WTC11 (cell line): ENCODE results near the gene THY1. TPM values are rescaled to one million over a fixed set of nuclear protein-coding genes. Genes with fewer than 3 reads are reported as not detected.

Source experiments
- ATAC-seq: fragments of 200-7000 bp; cut with Tn5 transposase; 2 replicates; pipeline ENCODE4 v1.10.0; 2021; ENCODE audit warnings: mild to moderate bottlenecking, moderate library complexity
- CTCF ChIA-PET: fragments of 300-600 bp; sonication (Branson Sonifier 250); formaldehyde crosslinking; loops from one replicate; lab custom pipeline; 2021; ENCODE audit warnings: antibody characterized with exemption; lab: Charles Lee
- POLR2A ChIA-PET: fragments of 350-600 bp; sonication (Branson Sonifier 250); formaldehyde crosslinking; loops from one replicate; lab custom pipeline; 2021; ENCODE audit warnings: antibody characterized with exemption; lab: Charles Lee
- DNase-seq: peaks from one replicate; pipeline ENCODE4 v3.0.0; 2021; ENCODE audit warnings: low spot score
- H3K27ac Mint-ChIP-seq: 2 replicates; pipeline ENCODE4 v1.8.0; 2021; ENCODE audit warnings: mixed read lengths
- H3K27me3 Mint-ChIP-seq: 2 replicates; pipeline ENCODE4 v1.8.0; 2021; ENCODE audit warnings: low read depth, mild to moderate bottlenecking, moderate library complexity, mixed read lengths
- H3K36me3 Mint-ChIP-seq: 2 replicates; pipeline ENCODE4 v1.8.0; 2021; ENCODE audit warnings: mixed read lengths
- H3K4me1 Mint-ChIP-seq: 2 replicates; pipeline ENCODE4 v1.8.0; 2022; ENCODE audit warnings: mixed read lengths
- H3K4me3 Mint-ChIP-seq: 2 replicates; pipeline ENCODE4 v1.8.0; 2021; ENCODE audit warnings: mild to moderate bottlenecking, moderate library complexity, mixed read lengths
- H3K9me3 Mint-ChIP-seq: 2 replicates; pipeline ENCODE4 v1.8.0; 2021; ENCODE audit warnings: mixed read lengths
- ATF1 ChIP-seq: sonication (generic); formaldehyde crosslinking; IDR thresholded peaks from 2 replicates; pipeline ENCODE4 v1.8.1; 2023; ENCODE audit warnings: mild to moderate bottlenecking, moderate library complexity, missing genetic modification reagents
- CREB1 ChIP-seq: sonication (generic); formaldehyde crosslinking; IDR thresholded peaks from 2 replicates; pipeline ENCODE4 v1.8.0; 2023; ENCODE audit warnings: mild to moderate bottlenecking, missing genetic modification reagents
- ELF4 ChIP-seq: sonication (generic); formaldehyde crosslinking; IDR thresholded peaks from 2 replicates; pipeline ENCODE4 v1.8.1; 2022; ENCODE audit warnings: low read depth, mild to moderate bottlenecking, moderate library complexity, missing genetic modification reagents
- GRHL2 ChIP-seq: fragments of 250-450 bp; sonication (Bioruptor Pico); IDR thresholded peaks from 2 replicates; pipeline ENCODE4 v1.8.0; 2022; ENCODE audit warnings: mild to moderate bottlenecking, moderate library complexity; ENCODE audit not compliant: insufficient replicate concordance, severe bottlenecking
- NFATC4 ChIP-seq: fragments of 250-450 bp; sonication (Bioruptor Pico); IDR thresholded peaks from 2 replicates; pipeline ENCODE4 v1.9.0; 2021; ENCODE audit warnings: mild to moderate bottlenecking
- NFYB ChIP-seq: sonication (generic); formaldehyde crosslinking; conservative IDR thresholded peaks from 2 replicates; pipeline ENCODE4 v1.8.0; 2022; ENCODE audit warnings: low read depth, missing genetic modification reagents
- SMAD4 ChIP-seq: sonication (generic); formaldehyde crosslinking; IDR thresholded peaks from 2 replicates; pipeline ENCODE4 v1.8.0; 2022; ENCODE audit warnings: mild to moderate bottlenecking, missing genetic modification reagents
- TEAD1 ChIP-seq: sonication (generic); formaldehyde crosslinking; IDR thresholded peaks from 2 replicates; pipeline ENCODE4 v1.8.0; 2022; ENCODE audit warnings: mild to moderate bottlenecking, missing genetic modification reagents
- ZNF121 ChIP-seq: sonication (generic); formaldehyde crosslinking; IDR thresholded peaks from 2 replicates; pipeline ENCODE4 v1.8.0; 2023; ENCODE audit warnings: missing genetic modification reagents
- ZNF219 ChIP-seq: sonication (generic); formaldehyde crosslinking; IDR thresholded peaks from 2 replicates; pipeline ENCODE4 v1.8.0; 2023; ENCODE audit warnings: missing genetic modification reagents, mild to moderate bottlenecking, borderline replicate concordance
- ZNF232 ChIP-seq: sonication (generic); formaldehyde crosslinking; IDR thresholded peaks from 2 replicates; pipeline ENCODE4 v1.8.0; 2022; ENCODE audit warnings: mild to moderate bottlenecking, missing genetic modification reagents
- ZNF423 ChIP-seq: fragments of 250-450 bp; sonication (Bioruptor Pico); IDR thresholded peaks from 2 replicates; pipeline ENCODE4 v2.1.2; 2022; ENCODE audit warnings: mild to moderate bottlenecking, moderate library complexity
- ZNF671 ChIP-seq: fragments of 250-450 bp; sonication (Bioruptor Pico); IDR thresholded peaks from 2 replicates; pipeline ENCODE4 v1.8.0; 2021; ENCODE audit warnings: mild to moderate bottlenecking
- total RNA-seq: library from RNA; stranded (reverse); gene quantifications from 3 replicates; pipeline ENCODE4 v1.2.3, GENCODE V29; 2021
- TF ChIP-seq, protein P1 (sequence below): sonication (generic); formaldehyde crosslinking; IDR thresholded peaks from 2 replicates; pipeline ENCODE4 v1.8.1; 2023; ENCODE audit warnings: mild to moderate bottlenecking, missing genetic modification reagents, moderate library complexity
- TF ChIP-seq, protein P2 (sequence below): sonication (generic); formaldehyde crosslinking; IDR thresholded peaks from 2 replicates; pipeline ENCODE4 v1.8.0; 2023; ENCODE audit warnings: missing genetic modification reagents, mild to moderate bottlenecking, borderline replicate concordance
- TF ChIP-seq, protein P3 (sequence below): sonication (generic); formaldehyde crosslinking; IDR thresholded peaks from 2 replicates; pipeline ENCODE4 v1.8.0; 2022; ENCODE audit warnings: missing genetic modification reagents
- TF ChIP-seq, protein P4 (sequence below): fragments of 200-600 bp; IDR thresholded peaks from 2 replicates; pipeline ENCODE4 v1.8.0; 2022; ENCODE audit warnings: antibody characterized with exemption
- TF ChIP-seq, protein P5 (sequence below): sonication (generic); formaldehyde crosslinking; IDR thresholded peaks from 2 replicates; pipeline ENCODE4 v1.8.0; 2022; ENCODE audit warnings: mild to moderate bottlenecking, missing genetic modification reagents
- TF ChIP-seq, protein P6 (sequence below): sonication (generic); formaldehyde crosslinking; IDR thresholded peaks from 2 replicates; pipeline ENCODE4 v1.8.1; 2023; ENCODE audit warnings: mild to moderate bottlenecking, missing genetic modification reagents, borderline replicate concordance
- TF ChIP-seq, protein P7 (sequence below): fragments of 250-450 bp; sonication (Bioruptor Pico); IDR thresholded peaks from 2 replicates; pipeline ENCODE4 v1.9.0; 2021; ENCODE audit warnings: moderate library complexity, mild to moderate bottlenecking, inconsistent platforms, borderline replicate concordance

The THY1 gene
- total RNA-seq, 1 experiment from 2014 or later = 325 TPM

DNA sequence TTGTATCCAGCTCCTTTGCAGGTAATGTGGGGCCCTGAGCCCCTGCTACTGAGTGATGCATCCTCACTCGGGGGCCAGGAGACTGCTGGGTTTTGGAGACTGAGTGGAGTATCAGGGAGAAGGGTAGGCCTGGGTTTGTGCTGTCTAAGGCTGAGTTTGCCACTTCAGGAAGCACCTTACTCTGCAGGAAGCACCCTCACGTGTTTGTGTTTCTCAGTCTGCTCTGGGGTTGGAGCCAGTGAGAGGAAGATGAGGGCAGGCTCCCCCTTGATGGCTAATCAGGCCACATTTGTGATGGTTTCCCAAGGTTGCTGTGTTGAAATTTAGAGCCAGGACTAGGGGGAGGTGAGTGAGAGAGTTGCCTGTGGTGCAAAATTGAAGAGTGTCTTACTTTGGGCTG lies 13.7 kb upstream of the THY1 start:
- POLR2A ChIA-PET = no interaction called here
- Mint-ChIP-seq H3K4me3 (no peak overlapping the region), H3K9me3 (peaks cover 9% of the 10 kb centered on the region), H3K4me1 (peaks cover 52% of the 10 kb centered on the region), H3K27me3 (peaks cover 10% of the 10 kb centered on the region), H3K27ac (no peak overlapping the region), H3K36me3 (peaks cover 9% of the 10 kb centered on the region)
- DNase-seq (no peak), ATAC-seq (no peak)
- TF ChIP-seq, protein P1, sequence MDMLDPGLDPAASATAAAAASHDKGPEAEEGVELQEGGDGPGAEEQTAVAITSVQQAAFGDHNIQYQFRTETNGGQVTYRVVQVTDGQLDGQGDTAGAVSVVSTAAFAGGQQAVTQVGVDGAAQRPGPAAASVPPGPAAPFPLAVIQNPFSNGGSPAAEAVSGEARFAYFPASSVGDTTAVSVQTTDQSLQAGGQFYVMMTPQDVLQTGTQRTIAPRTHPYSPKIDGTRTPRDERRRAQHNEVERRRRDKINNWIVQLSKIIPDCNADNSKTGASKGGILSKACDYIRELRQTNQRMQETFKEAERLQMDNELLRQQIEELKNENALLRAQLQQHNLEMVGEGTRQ (CRISPR knock-in tag) = no peak
- TF ChIP-seq ELF4 (no peak), TEAD1 (no peak), ZNF219 (no peak), NFYB (CRISPR knock-in tag) (no peak), ZNF121 (CRISPR knock-in tag) (no peak), GRHL2 (CRISPR knock-in tag) (no peak), ATF1 (CRISPR knock-in tag) (no peak)
- TF ChIP-seq, protein P2, sequence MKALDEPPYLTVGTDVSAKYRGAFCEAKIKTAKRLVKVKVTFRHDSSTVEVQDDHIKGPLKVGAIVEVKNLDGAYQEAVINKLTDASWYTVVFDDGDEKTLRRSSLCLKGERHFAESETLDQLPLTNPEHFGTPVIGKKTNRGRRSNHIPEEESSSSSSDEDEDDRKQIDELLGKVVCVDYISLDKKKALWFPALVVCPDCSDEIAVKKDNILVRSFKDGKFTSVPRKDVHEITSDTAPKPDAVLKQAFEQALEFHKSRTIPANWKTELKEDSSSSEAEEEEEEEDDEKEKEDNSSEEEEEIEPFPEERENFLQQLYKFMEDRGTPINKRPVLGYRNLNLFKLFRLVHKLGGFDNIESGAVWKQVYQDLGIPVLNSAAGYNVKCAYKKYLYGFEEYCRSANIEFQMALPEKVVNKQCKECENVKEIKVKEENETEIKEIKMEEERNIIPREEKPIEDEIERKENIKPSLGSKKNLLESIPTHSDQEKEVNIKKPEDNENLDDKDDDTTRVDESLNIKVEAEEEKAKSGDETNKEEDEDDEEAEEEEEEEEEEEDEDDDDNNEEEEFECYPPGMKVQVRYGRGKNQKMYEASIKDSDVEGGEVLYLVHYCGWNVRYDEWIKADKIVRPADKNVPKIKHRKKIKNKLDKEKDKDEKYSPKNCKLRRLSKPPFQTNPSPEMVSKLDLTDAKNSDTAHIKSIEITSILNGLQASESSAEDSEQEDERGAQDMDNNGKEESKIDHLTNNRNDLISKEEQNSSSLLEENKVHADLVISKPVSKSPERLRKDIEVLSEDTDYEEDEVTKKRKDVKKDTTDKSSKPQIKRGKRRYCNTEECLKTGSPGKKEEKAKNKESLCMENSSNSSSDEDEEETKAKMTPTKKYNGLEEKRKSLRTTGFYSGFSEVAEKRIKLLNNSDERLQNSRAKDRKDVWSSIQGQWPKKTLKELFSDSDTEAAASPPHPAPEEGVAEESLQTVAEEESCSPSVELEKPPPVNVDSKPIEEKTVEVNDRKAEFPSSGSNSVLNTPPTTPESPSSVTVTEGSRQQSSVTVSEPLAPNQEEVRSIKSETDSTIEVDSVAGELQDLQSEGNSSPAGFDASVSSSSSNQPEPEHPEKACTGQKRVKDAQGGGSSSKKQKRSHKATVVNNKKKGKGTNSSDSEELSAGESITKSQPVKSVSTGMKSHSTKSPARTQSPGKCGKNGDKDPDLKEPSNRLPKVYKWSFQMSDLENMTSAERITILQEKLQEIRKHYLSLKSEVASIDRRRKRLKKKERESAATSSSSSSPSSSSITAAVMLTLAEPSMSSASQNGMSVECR (CRISPR knock-in tag) = no peak
- TF ChIP-seq, protein P3, sequence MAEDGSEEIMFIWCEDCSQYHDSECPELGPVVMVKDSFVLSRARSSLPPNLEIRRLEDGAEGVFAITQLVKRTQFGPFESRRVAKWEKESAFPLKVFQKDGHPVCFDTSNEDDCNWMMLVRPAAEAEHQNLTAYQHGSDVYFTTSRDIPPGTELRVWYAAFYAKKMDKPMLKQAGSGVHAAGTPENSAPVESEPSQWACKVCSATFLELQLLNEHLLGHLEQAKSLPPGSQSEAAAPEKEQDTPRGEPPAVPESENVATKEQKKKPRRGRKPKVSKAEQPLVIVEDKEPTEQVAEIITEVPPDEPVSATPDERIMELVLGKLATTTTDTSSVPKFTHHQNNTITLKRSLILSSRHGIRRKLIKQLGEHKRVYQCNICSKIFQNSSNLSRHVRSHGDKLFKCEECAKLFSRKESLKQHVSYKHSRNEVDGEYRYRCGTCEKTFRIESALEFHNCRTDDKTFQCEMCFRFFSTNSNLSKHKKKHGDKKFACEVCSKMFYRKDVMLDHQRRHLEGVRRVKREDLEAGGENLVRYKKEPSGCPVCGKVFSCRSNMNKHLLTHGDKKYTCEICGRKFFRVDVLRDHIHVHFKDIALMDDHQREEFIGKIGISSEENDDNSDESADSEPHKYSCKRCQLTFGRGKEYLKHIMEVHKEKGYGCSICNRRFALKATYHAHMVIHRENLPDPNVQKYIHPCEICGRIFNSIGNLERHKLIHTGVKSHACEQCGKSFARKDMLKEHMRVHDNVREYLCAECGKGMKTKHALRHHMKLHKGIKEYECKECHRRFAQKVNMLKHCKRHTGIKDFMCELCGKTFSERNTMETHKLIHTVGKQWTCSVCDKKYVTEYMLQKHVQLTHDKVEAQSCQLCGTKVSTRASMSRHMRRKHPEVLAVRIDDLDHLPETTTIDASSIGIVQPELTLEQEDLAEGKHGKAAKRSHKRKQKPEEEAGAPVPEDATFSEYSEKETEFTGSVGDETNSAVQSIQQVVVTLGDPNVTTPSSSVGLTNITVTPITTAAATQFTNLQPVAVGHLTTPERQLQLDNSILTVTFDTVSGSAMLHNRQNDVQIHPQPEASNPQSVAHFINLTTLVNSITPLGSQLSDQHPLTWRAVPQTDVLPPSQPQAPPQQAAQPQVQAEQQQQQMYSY (CRISPR knock-in tag) = no peak
- TF ChIP-seq, protein P4, sequence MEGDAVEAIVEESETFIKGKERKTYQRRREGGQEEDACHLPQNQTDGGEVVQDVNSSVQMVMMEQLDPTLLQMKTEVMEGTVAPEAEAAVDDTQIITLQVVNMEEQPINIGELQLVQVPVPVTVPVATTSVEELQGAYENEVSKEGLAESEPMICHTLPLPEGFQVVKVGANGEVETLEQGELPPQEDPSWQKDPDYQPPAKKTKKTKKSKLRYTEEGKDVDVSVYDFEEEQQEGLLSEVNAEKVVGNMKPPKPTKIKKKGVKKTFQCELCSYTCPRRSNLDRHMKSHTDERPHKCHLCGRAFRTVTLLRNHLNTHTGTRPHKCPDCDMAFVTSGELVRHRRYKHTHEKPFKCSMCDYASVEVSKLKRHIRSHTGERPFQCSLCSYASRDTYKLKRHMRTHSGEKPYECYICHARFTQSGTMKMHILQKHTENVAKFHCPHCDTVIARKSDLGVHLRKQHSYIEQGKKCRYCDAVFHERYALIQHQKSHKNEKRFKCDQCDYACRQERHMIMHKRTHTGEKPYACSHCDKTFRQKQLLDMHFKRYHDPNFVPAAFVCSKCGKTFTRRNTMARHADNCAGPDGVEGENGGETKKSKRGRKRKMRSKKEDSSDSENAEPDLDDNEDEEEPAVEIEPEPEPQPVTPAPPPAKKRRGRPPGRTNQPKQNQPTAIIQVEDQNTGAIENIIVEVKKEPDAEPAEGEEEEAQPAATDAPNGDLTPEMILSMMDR = no peak
- TF ChIP-seq, protein P5, sequence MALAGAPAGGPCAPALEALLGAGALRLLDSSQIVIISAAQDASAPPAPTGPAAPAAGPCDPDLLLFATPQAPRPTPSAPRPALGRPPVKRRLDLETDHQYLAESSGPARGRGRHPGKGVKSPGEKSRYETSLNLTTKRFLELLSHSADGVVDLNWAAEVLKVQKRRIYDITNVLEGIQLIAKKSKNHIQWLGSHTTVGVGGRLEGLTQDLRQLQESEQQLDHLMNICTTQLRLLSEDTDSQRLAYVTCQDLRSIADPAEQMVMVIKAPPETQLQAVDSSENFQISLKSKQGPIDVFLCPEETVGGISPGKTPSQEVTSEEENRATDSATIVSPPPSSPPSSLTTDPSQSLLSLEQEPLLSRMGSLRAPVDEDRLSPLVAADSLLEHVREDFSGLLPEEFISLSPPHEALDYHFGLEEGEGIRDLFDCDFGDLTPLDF (CRISPR knock-in tag) = no peak
- CTCF ChIA-PET = no interaction called here

DNA sequence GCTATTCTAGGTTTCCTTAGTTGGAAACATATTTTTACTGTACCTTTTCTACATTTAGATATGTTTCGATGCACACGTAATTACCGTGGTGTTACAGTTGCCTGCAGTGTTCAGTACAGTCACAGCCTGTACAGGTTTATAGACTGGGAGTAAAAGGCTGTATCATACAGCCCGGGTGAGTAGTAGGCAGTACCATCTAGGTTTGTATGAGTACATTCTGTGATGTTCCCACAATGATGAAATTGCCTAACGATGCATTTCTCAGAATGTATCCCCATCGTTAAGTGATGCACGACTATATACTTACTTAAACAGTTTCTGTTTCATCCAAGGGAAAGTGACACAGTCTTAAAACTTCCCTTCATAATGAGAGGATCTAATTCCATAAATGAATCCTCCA lies 13.1 kb upstream of the THY1 start:
- Mint-ChIP-seq H3K36me3 (peaks cover 9% of the 10 kb centered on the region), H3K4me3 (no peak overlapping the region), H3K9me3 (peaks cover 9% of the 10 kb centered on the region), H3K4me1 (peaks cover 52% of the 10 kb centered on the region), H3K27me3 (peaks cover 16% of the 10 kb centered on the region), H3K27ac (no peak overlapping the region)
- CTCF ChIA-PET = no interaction called here
- no peak for DNase-seq
- ATAC-seq = no peak
- POLR2A ChIA-PET = no interaction called here
- TF ChIP-seq ZNF232 = no peak
- TF ChIP-seq, protein P6, sequence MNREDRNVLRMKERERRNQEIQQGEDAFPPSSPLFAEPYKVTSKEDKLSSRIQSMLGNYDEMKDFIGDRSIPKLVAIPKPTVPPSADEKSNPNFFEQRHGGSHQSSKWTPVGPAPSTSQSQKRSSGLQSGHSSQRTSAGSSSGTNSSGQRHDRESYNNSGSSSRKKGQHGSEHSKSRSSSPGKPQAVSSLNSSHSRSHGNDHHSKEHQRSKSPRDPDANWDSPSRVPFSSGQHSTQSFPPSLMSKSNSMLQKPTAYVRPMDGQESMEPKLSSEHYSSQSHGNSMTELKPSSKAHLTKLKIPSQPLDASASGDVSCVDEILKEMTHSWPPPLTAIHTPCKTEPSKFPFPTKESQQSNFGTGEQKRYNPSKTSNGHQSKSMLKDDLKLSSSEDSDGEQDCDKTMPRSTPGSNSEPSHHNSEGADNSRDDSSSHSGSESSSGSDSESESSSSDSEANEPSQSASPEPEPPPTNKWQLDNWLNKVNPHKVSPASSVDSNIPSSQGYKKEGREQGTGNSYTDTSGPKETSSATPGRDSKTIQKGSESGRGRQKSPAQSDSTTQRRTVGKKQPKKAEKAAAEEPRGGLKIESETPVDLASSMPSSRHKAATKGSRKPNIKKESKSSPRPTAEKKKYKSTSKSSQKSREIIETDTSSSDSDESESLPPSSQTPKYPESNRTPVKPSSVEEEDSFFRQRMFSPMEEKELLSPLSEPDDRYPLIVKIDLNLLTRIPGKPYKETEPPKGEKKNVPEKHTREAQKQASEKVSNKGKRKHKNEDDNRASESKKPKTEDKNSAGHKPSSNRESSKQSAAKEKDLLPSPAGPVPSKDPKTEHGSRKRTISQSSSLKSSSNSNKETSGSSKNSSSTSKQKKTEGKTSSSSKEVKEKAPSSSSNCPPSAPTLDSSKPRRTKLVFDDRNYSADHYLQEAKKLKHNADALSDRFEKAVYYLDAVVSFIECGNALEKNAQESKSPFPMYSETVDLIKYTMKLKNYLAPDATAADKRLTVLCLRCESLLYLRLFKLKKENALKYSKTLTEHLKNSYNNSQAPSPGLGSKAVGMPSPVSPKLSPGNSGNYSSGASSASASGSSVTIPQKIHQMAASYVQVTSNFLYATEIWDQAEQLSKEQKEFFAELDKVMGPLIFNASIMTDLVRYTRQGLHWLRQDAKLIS = no peak
- TF ChIP-seq ZNF671 (CRISPR knock-in tag) = no peak
- TF ChIP-seq SMAD4 (CRISPR knock-in tag) = no peak
- TF ChIP-seq NFATC4 = no peak
- no peak for TF ChIP-seq ELF4
- no peak for TF ChIP-seq CREB1 (CRISPR knock-in tag)
- TF ChIP-seq, protein P7, sequence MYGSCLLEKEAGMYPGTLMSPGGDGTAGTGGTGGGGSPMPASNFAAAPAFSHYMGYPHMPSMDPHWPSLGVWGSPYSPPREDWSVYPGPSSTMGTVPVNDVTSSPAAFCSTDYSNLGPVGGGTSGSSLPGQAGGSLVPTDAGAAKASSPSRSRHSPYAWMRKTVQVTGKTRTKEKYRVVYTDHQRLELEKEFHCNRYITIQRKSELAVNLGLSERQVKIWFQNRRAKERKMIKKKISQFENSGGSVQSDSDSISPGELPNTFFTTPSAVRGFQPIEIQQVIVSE (CRISPR knock-in tag) = no peak
- no peak for TF ChIP-seq ZNF423 (CRISPR knock-in tag)
